DOHH2 (cell line): ENCODE data around the gene GLYATL3.

Experiments used
- CTCF ChIP-seq: fragments of 200-600 bp; sonication (generic); IDR thresholded peaks from one replicate; pipeline ENCODE4 v1.5.1; 2014; ENCODE audit warnings: antibody characterized with exemption, mild to moderate bottlenecking, low read depth, low read length; ENCODE audit not compliant: poor library complexity, severe bottlenecking
- EZH2phosphoT487 ChIP-seq: fragments of 200-600 bp; sonication (generic); IDR thresholded peaks from 2 replicates; pipeline ENCODE4 v1.6.1; 2017; ENCODE audit warnings: borderline replicate concordance, mild to moderate bottlenecking, antibody characterized with exemption, low read length, moderate library complexity, mixed read lengths

GRCh38 chr6:49565261-49565660, 65.5 kb downstream of the GLYATL3 start:
- TF ChIP-seq CTCF (no peak), EZH2phosphoT487 (no peak)
